ENCODE measurements around the gene ACE. TPM values are rescaled to one million over a fixed set of nuclear protein-coding genes. Genes with fewer than 3 reads are reported as not detected.

ACE gene
- total and polyA plus RNA-seq, 4 donors, result 5.5 to 87.3 (median 35.3) TPM

DNA sequence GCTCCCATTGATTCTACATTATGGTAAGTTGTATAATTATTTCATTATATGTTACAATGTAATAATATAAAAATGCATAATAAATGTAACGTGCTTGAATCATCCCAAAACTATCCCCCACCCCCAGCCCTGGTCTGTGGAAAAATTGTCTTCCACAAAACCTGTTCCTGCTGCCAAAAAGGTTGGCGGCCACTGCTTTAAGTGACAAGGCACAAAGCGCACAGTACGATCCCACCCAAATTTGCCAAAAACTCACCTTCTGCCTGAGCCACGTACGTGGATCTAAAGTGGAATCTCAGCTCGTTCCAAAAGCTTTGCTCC, 45.3 kb upstream of the ACE start:
- Histone ChIP-seq H3K4me1 (ENCODE audit: control insufficient read depth in 5 of 5, insufficient read depth in 5 of 5, low read length in 5 of 5) (peaks cover 0 to 30% (median 17%) of the 10 kb centered on the region in 5 donors), H3K36me3 (ENCODE audit: control insufficient read depth in 4 of 4, insufficient read depth in 4 of 4, low read length in 4 of 4) (peaks cover 0 to 5% (median under 1%) of the 10 kb centered on the region in 4 donors), H3K27ac (ENCODE audit: low read depth in 1 of 2, low read length in 1 of 2) (no peak overlapping the region), H3K9ac (ENCODE audit: insufficient read depth in 1 of 2, low read length in 2 of 2) (no peak overlapping the region), H3K9me3 (ENCODE audit: control insufficient read depth in 4 of 4, insufficient read depth in 3 of 4, low read length in 3 of 4) (no peaks in the 10 kb centered on the region), H3K4me3 (no peak overlapping the region), H3K27me3 (ENCODE audit: control insufficient read depth in 3 of 3, insufficient read depth in 3 of 3, low read length in 2 of 3) (no peaks in the 10 kb centered on the region)
- 74 to 86% methylated on average over 7 of the region's 7 CpGs for WGBS, 2 donors
- TF ChIP-seq, protein P1, sequence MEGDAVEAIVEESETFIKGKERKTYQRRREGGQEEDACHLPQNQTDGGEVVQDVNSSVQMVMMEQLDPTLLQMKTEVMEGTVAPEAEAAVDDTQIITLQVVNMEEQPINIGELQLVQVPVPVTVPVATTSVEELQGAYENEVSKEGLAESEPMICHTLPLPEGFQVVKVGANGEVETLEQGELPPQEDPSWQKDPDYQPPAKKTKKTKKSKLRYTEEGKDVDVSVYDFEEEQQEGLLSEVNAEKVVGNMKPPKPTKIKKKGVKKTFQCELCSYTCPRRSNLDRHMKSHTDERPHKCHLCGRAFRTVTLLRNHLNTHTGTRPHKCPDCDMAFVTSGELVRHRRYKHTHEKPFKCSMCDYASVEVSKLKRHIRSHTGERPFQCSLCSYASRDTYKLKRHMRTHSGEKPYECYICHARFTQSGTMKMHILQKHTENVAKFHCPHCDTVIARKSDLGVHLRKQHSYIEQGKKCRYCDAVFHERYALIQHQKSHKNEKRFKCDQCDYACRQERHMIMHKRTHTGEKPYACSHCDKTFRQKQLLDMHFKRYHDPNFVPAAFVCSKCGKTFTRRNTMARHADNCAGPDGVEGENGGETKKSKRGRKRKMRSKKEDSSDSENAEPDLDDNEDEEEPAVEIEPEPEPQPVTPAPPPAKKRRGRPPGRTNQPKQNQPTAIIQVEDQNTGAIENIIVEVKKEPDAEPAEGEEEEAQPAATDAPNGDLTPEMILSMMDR (IDR thresholded peaks at IDR 0.05; ENCODE audit: control extremely low read depth, extremely low read depth), result no peak
- ATAC-seq (ENCODE audit: insufficient read depth, low FRiP score), result no peak
- no peak for DNase-seq

DNA sequence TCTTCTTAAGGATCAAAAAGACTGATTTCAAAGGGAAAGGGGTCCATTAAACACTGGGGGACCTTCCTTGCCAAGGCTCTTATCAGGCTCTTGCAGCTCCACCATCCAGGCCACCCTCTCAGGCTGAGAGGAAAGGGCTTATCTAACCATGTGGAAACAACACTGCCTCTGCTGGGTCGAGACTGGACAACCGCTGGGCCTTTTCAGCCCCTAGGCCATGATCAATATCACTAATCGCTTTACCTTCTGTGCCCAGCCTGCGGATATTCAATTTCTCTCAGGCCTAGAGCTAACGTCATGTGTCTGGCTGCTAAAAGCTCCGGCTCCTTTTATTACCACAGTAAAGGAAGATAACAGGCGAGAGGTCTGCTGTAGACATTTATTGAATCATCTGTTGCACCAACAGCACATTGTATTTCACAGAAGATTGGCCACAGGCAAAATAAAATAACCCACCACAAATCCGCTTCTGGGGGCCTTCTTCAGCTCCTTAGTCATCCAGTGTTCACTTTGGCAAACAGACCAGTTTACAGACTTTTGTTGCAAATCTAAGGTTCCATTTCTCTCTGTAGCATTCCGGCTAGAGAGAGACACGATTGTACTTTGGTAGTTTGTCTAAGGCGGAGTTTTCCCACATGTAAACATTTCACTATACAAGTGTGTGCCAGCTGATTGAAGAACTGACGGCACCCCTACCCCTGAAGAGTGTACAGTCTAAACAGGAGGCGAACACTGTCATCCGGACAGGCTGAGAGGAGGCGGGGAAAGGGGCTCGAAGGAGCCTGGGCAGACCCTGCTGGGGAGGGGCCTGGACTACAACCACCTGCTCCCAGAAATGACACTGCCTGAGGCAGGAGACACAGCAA, 44.7 kb upstream of the ACE start:
- peaks cover 0 to 36% (median 17%) of the 10 kb centered on the region in 5 donors for H3K4me1 ChIP-seq (ENCODE audit: control insufficient read depth in 5 of 5, insufficient read depth in 5 of 5, low read length in 5 of 5)
- TF ChIP-seq, protein P1 (IDR thresholded peaks at IDR 0.05; ENCODE audit: control extremely low read depth, extremely low read depth), result no peak
- H3K36me3 ChIP-seq (ENCODE audit: control insufficient read depth in 4 of 4, insufficient read depth in 4 of 4, low read length in 4 of 4), result peaks cover 0 to 3% (median under 1%) of the 10 kb centered on the region in 4 donors
- peaks cover 0 to 3% (median 0%) of the 10 kb centered on the region in 3 donors for H3K27me3 ChIP-seq (ENCODE audit: control insufficient read depth in 3 of 3, insufficient read depth in 3 of 3, low read length in 2 of 3)
- H3K27ac ChIP-seq (ENCODE audit: low read depth in 1 of 2, low read length in 1 of 2), result peak overlapping the region in 1 of 2 donors; percentile 81
- no peaks in the 10 kb centered on the region for H3K9me3 ChIP-seq (ENCODE audit: control insufficient read depth in 4 of 4, insufficient read depth in 3 of 4, low read length in 3 of 4)
- no peak overlapping the region for H3K4me3 ChIP-seq
- WGBS, 2 donors, result 49 to 70% methylated on average over 16 of the region's 16 CpGs
- no peak overlapping the region for H3K9ac ChIP-seq (ENCODE audit: insufficient read depth in 1 of 2, low read length in 2 of 2)
- no peak for ATAC-seq (ENCODE audit: insufficient read depth, low FRiP score)
- peak in 2 of 3 donors; percentile 32 to 58 for DNase-seq

DNA sequence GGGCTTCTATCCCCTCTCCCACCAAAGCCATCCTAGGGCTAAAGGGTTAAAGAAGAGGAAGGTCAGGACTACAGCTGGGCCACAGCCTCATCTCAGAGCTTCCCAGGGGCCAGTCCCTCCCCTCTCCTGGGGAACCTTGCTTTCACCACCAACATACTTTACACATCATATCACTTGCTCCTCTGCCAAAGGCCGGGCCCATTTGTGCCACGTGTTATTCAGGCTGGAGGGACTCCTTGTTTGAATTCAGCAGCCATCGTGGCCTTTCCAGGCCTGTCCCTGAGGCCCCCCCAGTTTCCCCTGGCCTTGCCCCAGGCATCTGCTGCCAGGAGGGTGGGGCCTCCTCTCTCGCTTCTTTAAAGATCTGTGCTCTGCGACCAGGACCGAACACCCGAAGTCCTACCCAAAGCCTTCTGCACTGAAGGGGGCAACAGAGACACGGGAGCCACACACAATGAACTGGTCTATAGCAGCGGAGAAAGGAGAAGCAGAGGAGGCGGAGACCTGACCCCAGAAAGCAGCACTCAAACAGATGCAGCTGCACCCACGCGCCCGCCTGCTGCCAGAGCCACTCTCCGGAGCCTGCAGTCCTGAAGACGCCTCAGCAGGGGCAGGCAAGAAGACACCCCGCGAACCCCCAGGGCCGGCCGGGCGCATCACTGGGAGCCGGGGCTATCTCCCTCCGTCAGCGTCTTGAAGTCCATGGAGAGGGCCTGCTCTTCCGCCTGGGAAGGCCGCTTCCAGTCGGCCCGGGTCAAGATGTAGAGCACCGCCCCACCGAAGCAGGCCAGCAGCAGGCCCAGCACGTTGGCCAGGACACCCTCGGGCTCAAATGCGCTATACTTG, 42.9 kb upstream of the ACE start:
- TF ChIP-seq, protein P1 (IDR thresholded peaks at IDR 0.05; ENCODE audit: control extremely low read depth, extremely low read depth), result no peak
- Histone ChIP-seq H3K4me3 (no peak overlapping the region), H3K9ac (ENCODE audit: insufficient read depth in 1 of 2, low read length in 2 of 2) (peak overlapping the region in 1 of 2 donors; percentile 19), H3K4me1 (ENCODE audit: control insufficient read depth in 5 of 5, insufficient read depth in 5 of 5, low read length in 5 of 5) (peaks cover 0 to 48% (median 17%) of the 10 kb centered on the region in 5 donors), H3K27me3 (ENCODE audit: control insufficient read depth in 3 of 3, insufficient read depth in 3 of 3, low read length in 2 of 3) (peaks cover 0 to 10% (median 2%) of the 10 kb centered on the region in 3 donors), H3K9me3 (ENCODE audit: control insufficient read depth in 4 of 4, insufficient read depth in 3 of 4, low read length in 3 of 4) (no peaks in the 10 kb centered on the region), H3K36me3 (ENCODE audit: control insufficient read depth in 4 of 4, insufficient read depth in 4 of 4, low read length in 4 of 4) (no peaks in the 10 kb centered on the region), H3K27ac (ENCODE audit: low read depth in 1 of 2, low read length in 1 of 2) (peak overlapping the region; percentile 34 to 67)
- whole genome bisulfite sequencing, 2 donors, result 65 to 67% methylated on average over 32 of the region's 32 CpGs
- ATAC-seq (ENCODE audit: insufficient read depth, low FRiP score), result no peak
- peak in 1 of 3 donors; percentile 45 for DNase-seq
